HG02884 (cell line): ENCODE measurements around the gene IDH2.

Source experiments
- ATAC-seq: cut with Tn5 transposase; IDR thresholded peaks from one replicate; pipeline ENCODE4 v1.9.1; 2021; ENCODE audit warnings: mild to moderate bottlenecking, moderate library complexity; ENCODE audit not compliant: unreplicated experiment

IDH2 gene

DNA sequence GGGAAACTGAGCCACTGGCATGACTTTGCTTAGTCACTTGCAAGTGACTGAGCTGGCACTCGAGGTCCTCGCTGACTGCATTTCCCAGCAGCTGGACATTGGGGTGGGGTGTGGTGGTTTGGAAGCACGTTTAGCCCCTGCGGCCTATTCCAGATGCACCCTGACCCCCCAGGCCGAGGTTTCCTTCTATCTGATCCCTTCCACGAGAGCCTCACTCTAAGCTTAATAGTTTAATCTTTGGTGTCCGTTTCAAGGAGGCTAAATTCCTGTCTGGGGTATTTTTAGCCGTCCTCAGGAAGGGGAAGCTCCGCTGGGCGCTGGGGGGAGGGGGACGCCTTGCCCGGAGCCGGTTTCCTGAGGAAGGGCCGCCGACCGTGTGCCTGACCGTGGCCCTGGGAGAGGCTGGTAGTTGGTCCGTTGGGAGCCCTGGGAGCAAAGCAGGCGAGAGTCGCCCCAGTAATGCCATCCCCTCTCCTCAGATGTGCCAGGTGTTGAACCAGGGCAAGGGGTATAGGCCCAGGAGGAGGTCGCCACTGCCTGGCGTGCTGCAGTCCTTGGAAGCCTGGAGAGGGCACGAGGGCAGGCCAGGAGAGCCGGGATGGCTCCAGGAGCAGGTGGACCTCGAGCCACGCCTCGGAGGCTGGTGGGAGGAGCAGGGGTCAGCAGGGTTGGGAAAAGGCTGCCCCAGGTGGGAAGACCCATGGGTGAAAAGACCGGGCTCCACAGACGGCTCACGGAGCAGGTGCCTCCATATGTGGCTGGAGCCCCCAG is 37.2 kb downstream of the IDH2 start:
- ATAC-seq, result no peak

- no peak for ATAC-seq
These were observed 38.5 kb downstream of the IDH2 start for GRCh38 chr15:90063770-90064247.

- no peak for ATAC-seq
These were observed 39.1 kb downstream of the IDH2 start for GRCh38 chr15:90062973-90063769.

GRCh38 chr15:90062462-90062932 is 39.8 kb downstream of the IDH2 start:
- ATAC-seq, result no peak

DNA sequence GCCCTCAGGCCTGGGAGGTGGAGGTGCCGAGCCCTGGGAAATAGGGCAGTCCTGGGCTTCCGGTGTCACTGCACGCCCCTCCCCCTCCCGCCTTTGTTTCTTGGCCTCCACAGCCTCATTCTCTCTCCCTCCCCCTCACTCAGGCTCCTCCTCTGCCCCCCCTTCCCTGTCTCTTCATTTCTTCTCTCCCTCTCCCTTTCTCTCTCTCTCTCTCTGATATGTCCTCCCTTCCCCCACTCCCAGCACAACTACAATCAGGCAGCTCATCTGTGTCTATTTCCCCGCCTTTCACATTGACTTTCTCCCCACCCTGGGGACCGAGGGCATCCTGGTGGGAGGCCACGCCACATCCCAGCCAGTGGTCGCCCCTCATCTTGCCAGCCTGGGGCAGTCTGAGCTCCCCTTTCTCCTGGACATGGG is 40.2 kb downstream of the IDH2 start:
- no peak for ATAC-seq

DNA sequence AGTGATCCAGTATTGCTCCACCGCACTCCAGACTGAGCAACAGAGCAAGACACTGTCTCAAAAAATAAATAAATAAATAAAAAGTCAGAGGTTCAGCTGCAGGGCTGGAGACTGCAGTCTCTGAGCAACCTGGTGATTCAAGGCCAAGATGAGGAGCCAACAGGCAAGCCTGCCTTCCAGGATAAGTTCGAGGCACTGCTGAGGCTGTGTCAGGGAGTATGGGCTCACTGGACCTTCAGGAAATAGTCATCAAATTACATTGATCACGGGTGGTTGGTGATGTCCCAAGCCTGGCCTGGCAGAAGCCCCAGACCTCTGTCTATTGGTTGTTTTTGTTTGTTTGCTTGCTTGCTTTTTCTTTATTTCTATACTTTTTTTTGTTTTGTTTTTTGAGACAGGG is 41.5 kb downstream of the IDH2 start:
- no peak for ATAC-seq

DNA sequence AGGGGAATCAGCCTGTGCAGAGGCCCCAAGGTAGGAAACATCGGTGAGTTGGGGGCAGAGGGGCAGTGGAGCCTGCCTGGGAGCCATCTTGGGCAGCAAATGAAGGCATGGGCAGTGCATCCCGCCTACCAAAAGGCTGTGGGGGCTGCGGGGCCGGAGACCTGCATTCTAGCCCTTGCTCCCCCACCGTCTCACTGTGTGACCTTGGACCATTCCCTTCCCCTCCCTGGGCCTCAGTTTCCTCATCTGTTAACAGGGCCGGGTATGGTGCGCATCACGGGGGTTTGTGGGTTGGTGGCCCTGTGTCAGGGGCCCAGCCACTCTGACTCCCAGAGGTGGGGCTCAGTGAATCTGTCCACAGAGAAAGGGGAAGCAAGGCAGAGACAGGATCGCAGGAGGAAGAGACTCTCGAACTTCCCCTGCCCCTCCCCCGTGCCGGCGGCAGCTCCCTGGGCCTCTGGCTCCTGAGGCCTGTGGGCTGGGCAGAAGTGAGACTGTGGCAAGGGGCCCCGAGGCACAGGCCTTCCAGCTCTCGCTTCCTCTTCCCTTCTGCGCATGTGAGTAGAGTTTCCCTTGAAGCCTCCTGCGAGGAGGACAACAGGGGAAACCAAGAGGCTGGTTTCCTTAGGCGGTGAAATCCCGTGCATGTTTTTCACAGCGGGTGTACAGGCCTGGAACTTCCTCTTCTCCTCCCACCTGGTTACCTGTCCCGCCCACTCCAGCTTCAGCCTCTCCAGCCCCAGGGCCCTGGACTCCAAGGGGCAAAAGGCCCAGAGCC is 42.9 kb downstream of the IDH2 start:
- ATAC-seq, result peak; percentile 89

DNA sequence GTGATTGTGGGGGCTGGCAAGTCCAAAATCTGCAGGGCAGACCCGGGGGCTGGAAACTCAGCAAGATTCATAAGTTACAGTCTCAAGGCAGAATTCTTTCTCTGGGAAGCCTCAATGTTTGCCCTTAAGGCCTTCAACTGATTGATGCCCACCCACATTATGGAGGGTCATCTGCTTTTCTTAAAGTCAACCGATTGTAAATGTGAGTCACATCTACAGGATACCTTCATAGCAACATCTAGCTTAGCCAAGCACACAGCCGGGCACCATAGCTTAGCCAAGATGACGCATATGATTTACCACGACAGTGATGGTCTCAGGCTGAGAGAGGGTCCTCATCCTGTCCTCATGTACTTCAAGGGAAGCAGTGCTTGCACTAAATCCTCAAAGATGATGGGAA is 43.5 kb downstream of the IDH2 start:
- no peak for ATAC-seq

DNA sequence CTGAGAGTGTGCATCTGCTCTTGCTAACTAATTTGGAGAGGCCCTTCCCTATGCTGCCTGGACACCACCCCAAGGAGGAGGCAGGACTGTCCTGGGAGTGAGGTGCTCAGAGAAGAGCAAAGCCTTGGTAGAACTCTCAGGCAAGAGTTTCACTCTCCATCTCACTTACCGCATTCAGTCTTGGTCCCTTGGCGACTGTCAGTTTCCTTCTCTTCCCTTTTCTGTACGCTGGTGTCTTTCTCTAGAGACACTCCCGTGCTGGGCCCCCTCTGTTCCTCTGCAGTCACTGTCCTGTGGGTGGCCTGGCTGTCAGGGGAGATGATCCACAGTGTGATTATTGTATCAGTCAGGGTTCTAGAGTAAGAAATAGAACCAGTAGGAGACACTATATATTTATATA is 44.0 kb downstream of the IDH2 start:
- ATAC-seq, result peak; percentile 33

DNA sequence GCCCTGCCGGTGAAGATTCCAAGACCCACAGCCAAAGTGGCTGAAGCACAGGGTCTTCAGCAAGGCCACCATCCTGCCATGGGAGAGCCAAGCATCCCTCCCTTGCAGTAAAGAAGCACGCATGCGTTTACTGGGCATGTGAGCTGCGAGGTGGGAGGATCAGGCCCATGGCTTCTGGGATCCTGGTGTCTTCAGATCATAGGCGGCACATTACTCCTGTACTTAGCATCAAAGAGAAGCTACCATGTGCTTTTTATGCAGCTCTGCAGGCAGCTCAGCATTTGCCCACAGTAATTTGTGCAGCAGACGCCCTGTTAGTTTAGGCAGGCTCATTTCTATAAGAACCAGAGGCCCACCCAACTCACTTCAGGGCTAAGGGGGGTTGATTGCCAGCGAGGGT is 45.7 kb downstream of the IDH2 start:
- ATAC-seq, result no peak

DNA sequence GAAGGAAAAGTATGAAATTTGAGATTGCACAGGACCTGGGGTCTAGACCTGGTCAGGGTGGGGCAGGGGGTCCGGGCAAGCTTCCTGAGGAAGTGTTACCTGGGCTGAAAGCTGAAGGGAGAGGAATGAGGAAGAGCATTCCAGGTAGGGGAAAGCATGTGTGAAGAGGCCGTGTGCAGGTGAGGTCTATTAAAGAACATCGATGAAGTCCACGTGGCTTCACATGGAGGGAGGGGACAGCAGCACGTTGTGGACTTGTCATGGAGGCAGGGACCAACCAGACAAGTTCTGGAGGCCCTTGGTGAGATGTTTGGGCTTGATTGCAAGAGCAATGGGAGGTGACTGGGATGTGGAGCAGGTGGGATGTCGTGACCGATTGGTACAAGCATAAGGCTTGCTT is 47.1 kb downstream of the IDH2 start:
- ATAC-seq, result no peak

- ATAC-seq, result no peak
These were observed 47.6 kb downstream of the IDH2 start for GRCh38 chr15:90054618-90055097.

- ATAC-seq, result no peak
These were observed 48.4 kb downstream of the IDH2 start for GRCh38 chr15:90053685-90054466.

DNA sequence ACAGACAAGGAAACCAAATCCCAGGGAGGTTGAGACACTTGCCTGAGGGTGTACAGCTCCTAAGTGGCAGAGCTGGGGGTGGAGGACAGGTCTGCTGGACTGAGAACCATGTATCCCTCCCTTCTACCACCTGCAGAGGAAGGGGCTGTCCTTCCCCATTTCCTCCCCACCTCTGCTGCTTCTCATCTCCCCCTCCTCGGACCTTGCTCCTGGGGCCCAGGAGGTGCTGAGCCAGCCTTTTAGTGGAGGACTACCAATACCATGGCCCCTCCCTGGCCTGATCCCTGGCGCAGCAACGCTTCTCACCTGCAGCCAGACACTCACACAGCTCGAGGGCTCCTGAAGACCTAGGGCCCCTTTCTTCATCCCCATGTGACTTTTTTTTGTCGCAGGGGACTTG is 50.4 kb downstream of the IDH2 start:
- ATAC-seq, result no peak

- no peak for ATAC-seq
These were observed 52.3 kb downstream of the IDH2 start for GRCh38 chr15:90049666-90050604.

GRCh38 chr15:90049030-90049429 is 53.2 kb downstream of the IDH2 start:
- ATAC-seq, result no peak

DNA sequence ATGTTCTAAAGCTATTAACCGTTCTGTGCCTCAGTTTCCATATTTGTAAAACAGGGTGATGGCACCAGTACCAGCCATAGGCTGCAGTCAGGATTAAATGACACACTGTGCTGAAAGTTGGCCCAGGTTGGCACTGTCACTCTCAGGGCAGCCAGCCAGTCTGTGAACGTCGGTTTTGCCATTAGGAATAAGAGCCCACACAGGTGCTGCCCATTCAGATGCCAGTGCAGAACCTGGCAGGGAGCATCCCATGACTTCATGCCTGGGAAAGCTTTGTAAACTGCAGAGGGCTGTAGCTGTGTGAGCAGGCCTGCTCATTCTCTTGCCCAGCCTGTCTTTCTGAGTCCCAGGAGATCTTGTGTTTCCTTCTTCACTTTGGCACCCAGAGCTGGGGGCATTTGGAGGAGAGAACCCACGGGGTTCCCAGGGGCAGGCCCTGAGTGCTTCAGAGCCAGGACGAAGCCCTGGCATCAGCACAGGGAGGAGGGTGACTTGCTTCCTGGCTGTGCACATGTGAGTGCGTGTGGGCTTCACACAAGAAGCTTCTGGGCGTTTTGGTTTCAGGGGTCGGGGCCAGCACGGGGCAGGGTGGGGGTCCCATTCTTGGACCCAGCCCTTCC is 54.2 kb downstream of the IDH2 start:
- ATAC-seq, result no peak

DNA sequence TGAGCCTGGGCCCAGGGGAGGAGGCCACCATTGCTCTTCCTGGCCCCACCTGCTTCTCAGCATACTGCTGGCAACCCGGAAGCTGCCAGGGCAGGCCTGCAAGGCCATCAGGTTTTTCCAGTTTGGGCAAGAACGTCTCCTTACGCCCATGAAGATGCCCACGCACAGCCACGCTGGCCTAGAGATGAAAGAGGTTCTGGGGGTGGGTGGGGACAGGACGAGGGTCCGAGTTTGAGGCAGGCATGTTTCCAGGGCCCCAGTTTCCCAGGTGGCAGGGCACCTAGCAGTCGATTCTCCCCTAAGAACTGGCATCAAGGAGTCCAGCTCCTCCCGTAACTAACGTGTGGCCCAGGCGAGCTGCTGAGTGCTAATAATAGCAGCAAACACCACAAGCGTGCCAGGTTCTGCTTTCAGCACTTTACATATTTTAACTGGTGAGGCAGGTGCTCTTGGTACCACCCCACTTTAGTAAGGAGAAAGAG is 55.3 kb downstream of the IDH2 start:
- no peak for ATAC-seq

DNA sequence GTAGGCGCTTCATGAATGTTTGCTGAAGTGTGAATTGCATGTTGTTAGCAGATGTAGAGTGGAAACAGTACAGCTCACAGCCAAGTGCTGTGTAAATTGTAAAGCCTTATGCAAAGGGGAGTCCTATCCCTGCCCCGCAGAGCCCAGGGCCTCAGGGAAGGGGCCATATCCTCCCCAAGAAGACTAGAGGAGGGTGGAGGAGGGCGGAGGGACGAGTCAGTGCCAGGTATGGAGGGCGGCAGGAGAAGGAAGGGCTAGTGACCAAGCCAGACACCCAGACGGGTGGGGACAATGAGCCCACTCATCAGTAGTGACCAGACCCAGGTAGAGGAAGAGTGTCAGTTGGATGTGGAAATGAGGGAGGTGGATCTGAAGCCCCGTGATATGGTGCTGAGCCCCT is 56.0 kb downstream of the IDH2 start:
- ATAC-seq, result no peak
